Activated B cell treated with CpG ODN at 0.5 μM for 24 hours (primary cell): ENCODE data around the gene PRUNE2. TPM values are rescaled to one million over a fixed set of nuclear protein-coding genes. Genes with fewer than 3 reads are reported as not detected.

Experiments used
- ATAC-seq: fragments of 200-7000 bp; cut with Tn5 transposase; one replicate; pipeline ENCODE4 v1.10.0; 2021; ENCODE audit warnings: low read depth, mild to moderate bottlenecking, moderate library complexity
- CTCF ChIA-PET: fragments of 350-600 bp; sonication (Branson Sonifier 250); formaldehyde crosslinking; loops from one replicate; lab custom pipeline; 2021; ENCODE audit warnings: antibody characterized with exemption; lab: Charles Lee
- POLR2A ChIA-PET: fragments of 350-600 bp; sonication (Branson Sonifier 250); formaldehyde crosslinking; loops from one replicate; lab custom pipeline; 2021; ENCODE audit warnings: antibody characterized with exemption; lab: Charles Lee
- DNase-seq: peaks from one replicate; pipeline ENCODE4 v3.0.0; 2022
- H3K27ac Mint-ChIP-seq: one replicate; pipeline ENCODE4 v1.8.0; 2020; ENCODE audit warnings: mixed read lengths
- H3K27me3 Mint-ChIP-seq: one replicate; pipeline ENCODE4 v1.8.0; 2021; ENCODE audit warnings: mixed read lengths
- H3K36me3 Mint-ChIP-seq: one replicate; pipeline ENCODE4 v1.8.0; 2021; ENCODE audit warnings: low read depth, mixed read lengths
- H3K4me1 Mint-ChIP-seq: one replicate; pipeline ENCODE4 v1.8.0; 2021; ENCODE audit warnings: mixed read lengths
- H3K4me3 Mint-ChIP-seq: one replicate; pipeline ENCODE4 v1.8.0; 2020; ENCODE audit warnings: mild to moderate bottlenecking, mixed read lengths
- H3K9me3 Mint-ChIP-seq: one replicate; pipeline ENCODE4 v1.8.0; 2020; ENCODE audit warnings: mixed read lengths
- CTCF ChIP-seq: fragments of 200-600 bp; IDR thresholded peaks from one replicate; pipeline ENCODE4 v1.8.0; 2022; ENCODE audit warnings: antibody characterized with exemption, mild to moderate bottlenecking
- intact Hi-C: fragments of 100-400 bp; cut with micrococcal nuclease; formaldehyde crosslinking; loops from one replicate; pipeline ENCODE4 v1.15.1; 2024
- total RNA-seq: library from RNA; stranded (reverse); gene quantifications from 2 replicates; pipeline ENCODE4 v1.2.3, GENCODE V29; 2022

PRUNE2 gene
- total RNA-seq, 1 donor from 2014 or later: not detected

GRCh38 chr9:76700916-76701315, 205.0 kb downstream of the PRUNE2 start:
- no peak overlapping the region for H3K4me3 Mint-ChIP-seq
- ChIA-PET POLR2A (no interaction called here), CTCF (interaction anchor here (0.7 to 5.8 kb wide), 4 partner anchors 42 to 253 kb away, joined by 3 to 54 read pairs (median 3); no protein-coding TSS in a partner anchor)
- DNase-seq: no peak
- no peak for TF ChIP-seq CTCF
- no peaks in the 10 kb centered on the region for H3K9me3 Mint-ChIP-seq
- H3K27ac Mint-ChIP-seq: no peak overlapping the region
- no peak for ATAC-seq
- intact Hi-C loops: loop anchor here (5.0 to 10.0 kb wide), 2 partner anchors 396 to 1514 kb away; no protein-coding TSS in a partner anchor
- peaks cover 6% of the 10 kb centered on the region for H3K4me1 Mint-ChIP-seq
- peaks cover 13% of the 10 kb centered on the region for H3K27me3 Mint-ChIP-seq
- no peaks in the 10 kb centered on the region for H3K36me3 Mint-ChIP-seq

GRCh38 chr9:76699971-76700370, 205.9 kb downstream of the PRUNE2 start:
- peaks cover 6% of the 10 kb centered on the region for H3K4me1 Mint-ChIP-seq
- intact Hi-C loops: loop anchor here (5.0 to 10.0 kb wide), 2 partner anchors 395 to 1513 kb away; no protein-coding TSS in a partner anchor

GRCh38 chr9:76697554-76697953, 208.4 kb downstream of the PRUNE2 start:
- Mint-ChIP-seq H3K4me3 (no peak overlapping the region), H3K9me3 (no peaks in the 10 kb centered on the region)

More at GRCh38 chr9:76699971-76700370, 205.9 kb downstream of the PRUNE2 start:
- ChIA-PET POLR2A (no interaction called here), CTCF (interaction anchor here (1.2 kb wide), 1 partner anchor 41 kb away, joined by 3 read pairs; no protein-coding TSS in a partner anchor)
- no peak overlapping the region for H3K27ac Mint-ChIP-seq
- no peak overlapping the region for H3K4me3 Mint-ChIP-seq
- TF ChIP-seq CTCF: no peak
- H3K36me3 Mint-ChIP-seq: no peaks in the 10 kb centered on the region
- DNase-seq: no peak
- no peak for ATAC-seq
- H3K9me3 Mint-ChIP-seq: no peaks in the 10 kb centered on the region
- H3K27me3 Mint-ChIP-seq: peaks cover 16% of the 10 kb centered on the region

GRCh38 chr9:76697081-76697480, 208.8 kb downstream of the PRUNE2 start:
- H3K27me3 Mint-ChIP-seq: peaks cover 18% of the 10 kb centered on the region
- intact Hi-C loops: no loop called here
- TF ChIP-seq CTCF: no peak
- H3K36me3 Mint-ChIP-seq: no peaks in the 10 kb centered on the region
- POLR2A ChIA-PET: no interaction called here
- no peak for ATAC-seq
- H3K4me1 Mint-ChIP-seq: peaks cover under 1% of the 10 kb centered on the region
- H3K27ac Mint-ChIP-seq: no peak overlapping the region
- no peaks in the 10 kb centered on the region for H3K9me3 Mint-ChIP-seq
- DNase-seq: no peak
- CTCF ChIA-PET: no interaction called here
- no peak overlapping the region for H3K4me3 Mint-ChIP-seq

More at GRCh38 chr9:76697554-76697953, 208.4 kb downstream of the PRUNE2 start:
- ChIA-PET POLR2A (no interaction called here), CTCF (no interaction called here)
- Mint-ChIP-seq H3K4me1 (no peaks in the 10 kb centered on the region), H3K27ac (no peak overlapping the region), H3K36me3 (no peaks in the 10 kb centered on the region), H3K27me3 (peaks cover 15% of the 10 kb centered on the region)
- no peak for TF ChIP-seq CTCF
- DNase-seq (no peak), ATAC-seq (no peak)
- intact Hi-C loops: no loop called here

- no peak for TF ChIP-seq CTCF
- no peak for ATAC-seq
- H3K9me3 Mint-ChIP-seq: no peaks in the 10 kb centered on the region
- peaks cover 6% of the 10 kb centered on the region for H3K4me1 Mint-ChIP-seq
- H3K4me3 Mint-ChIP-seq: no peak overlapping the region
- intact Hi-C loops: no loop called here
- no peak overlapping the region for H3K27ac Mint-ChIP-seq
- ChIA-PET CTCF (no interaction called here), POLR2A (no interaction called here)
- peaks cover 32% of the 10 kb centered on the region for H3K27me3 Mint-ChIP-seq
- no peak for DNase-seq
- H3K36me3 Mint-ChIP-seq: no peaks in the 10 kb centered on the region
These were observed 212.0 kb downstream of the PRUNE2 start for GRCh38 chr9:76693912-76694311.
